ENCODE measurements around the gene GRIK3. TPM values are rescaled to one million over a fixed set of nuclear protein-coding genes. Genes with fewer than 3 reads are reported as not detected.
"Not testable (repeated sequence)": the region's sequence is repeated elsewhere in the genome, so short reads cannot be mapped to it uniquely, and the experiment has no call there.

The GRIK3 gene
- total RNA-seq, 1 experiment from 2014 or later, result 5.5 TPM

GRCh38 chr1:36909946-36910725, 124.2 kb downstream of the GRIK3 start (continued):
- no peak for TF ChIP-seq SMAD3 (CRISPR knock-in tag; IDR thresholded peaks at IDR 0.05; ENCODE audit: borderline replicate concordance)
- no peak for TF ChIP-seq NR1H2 (CRISPR knock-in tag; IDR thresholded peaks at IDR 0.05)
- TF ChIP-seq, protein P1, sequence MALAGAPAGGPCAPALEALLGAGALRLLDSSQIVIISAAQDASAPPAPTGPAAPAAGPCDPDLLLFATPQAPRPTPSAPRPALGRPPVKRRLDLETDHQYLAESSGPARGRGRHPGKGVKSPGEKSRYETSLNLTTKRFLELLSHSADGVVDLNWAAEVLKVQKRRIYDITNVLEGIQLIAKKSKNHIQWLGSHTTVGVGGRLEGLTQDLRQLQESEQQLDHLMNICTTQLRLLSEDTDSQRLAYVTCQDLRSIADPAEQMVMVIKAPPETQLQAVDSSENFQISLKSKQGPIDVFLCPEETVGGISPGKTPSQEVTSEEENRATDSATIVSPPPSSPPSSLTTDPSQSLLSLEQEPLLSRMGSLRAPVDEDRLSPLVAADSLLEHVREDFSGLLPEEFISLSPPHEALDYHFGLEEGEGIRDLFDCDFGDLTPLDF (CRISPR knock-in tag; IDR thresholded peaks at IDR 0.05), result no peak
- TF ChIP-seq ZNF263 (CRISPR knock-in tag; IDR thresholded peaks at IDR 0.05; ENCODE audit: low read depth), result no peak
- no peak for TF ChIP-seq JAZF1 (CRISPR knock-in tag; IDR thresholded peaks at IDR 0.05)
- no peak for TF ChIP-seq TEAD1 (CRISPR knock-in tag; IDR thresholded peaks at IDR 0.05)
- TF ChIP-seq HMGXB4 (CRISPR knock-in tag; IDR thresholded peaks at IDR 0.05), result no peak
- TF ChIP-seq, protein P2, sequence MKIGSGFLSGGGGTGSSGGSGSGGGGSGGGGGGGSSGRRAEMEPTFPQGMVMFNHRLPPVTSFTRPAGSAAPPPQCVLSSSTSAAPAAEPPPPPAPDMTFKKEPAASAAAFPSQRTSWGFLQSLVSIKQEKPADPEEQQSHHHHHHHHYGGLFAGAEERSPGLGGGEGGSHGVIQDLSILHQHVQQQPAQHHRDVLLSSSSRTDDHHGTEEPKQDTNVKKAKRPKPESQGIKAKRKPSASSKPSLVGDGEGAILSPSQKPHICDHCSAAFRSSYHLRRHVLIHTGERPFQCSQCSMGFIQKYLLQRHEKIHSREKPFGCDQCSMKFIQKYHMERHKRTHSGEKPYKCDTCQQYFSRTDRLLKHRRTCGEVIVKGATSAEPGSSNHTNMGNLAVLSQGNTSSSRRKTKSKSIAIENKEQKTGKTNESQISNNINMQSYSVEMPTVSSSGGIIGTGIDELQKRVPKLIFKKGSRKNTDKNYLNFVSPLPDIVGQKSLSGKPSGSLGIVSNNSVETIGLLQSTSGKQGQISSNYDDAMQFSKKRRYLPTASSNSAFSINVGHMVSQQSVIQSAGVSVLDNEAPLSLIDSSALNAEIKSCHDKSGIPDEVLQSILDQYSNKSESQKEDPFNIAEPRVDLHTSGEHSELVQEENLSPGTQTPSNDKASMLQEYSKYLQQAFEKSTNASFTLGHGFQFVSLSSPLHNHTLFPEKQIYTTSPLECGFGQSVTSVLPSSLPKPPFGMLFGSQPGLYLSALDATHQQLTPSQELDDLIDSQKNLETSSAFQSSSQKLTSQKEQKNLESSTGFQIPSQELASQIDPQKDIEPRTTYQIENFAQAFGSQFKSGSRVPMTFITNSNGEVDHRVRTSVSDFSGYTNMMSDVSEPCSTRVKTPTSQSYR (CRISPR knock-in tag; IDR thresholded peaks at IDR 0.05), result no peak
- no peak for TF ChIP-seq ATF1 (CRISPR knock-in tag; IDR thresholded peaks at IDR 0.05)

- DNase-seq (ENCODE audit: low spot score); CTCF ChIA-PET; ATAC-seq; H3K27me3 Mint-ChIP-seq (ENCODE audit: low read depth); POLR2A ChIA-PET; H3K27ac Mint-ChIP-seq; H3K4me3 Mint-ChIP-seq; H3K9me3 Mint-ChIP-seq; H3K36me3 Mint-ChIP-seq: not testable (repeated sequence)
- peaks cover 16% of the 10 kb centered on the region for H3K4me1 Mint-ChIP-seq
Measured at GRCh38 chr1:36909359-36909758, 125.0 kb downstream of the GRIK3 start.

- Mint-ChIP-seq H3K4me3 (no peak overlapping the region), H3K36me3 (no peaks in the 10 kb centered on the region), H3K27me3 (ENCODE audit: low read depth) (no peaks in the 10 kb centered on the region), H3K27ac (no peak overlapping the region), H3K9me3 (no peaks in the 10 kb centered on the region), H3K4me1 (0 out of 2 replicates have a peak, but pooled peaks cover 6% of the 10 kb centered on the region)
- ChIA-PET CTCF (no interaction called here), POLR2A (no interaction called here)
- DNase-seq (ENCODE audit: low spot score), result no peak
- ATAC-seq, result no peak
- TF ChIP-seq NFE2L1 (CRISPR knock-in tag; IDR thresholded peaks at IDR 0.05), result no peak
- TF ChIP-seq PRRX2 (CRISPR knock-in tag; IDR thresholded peaks at IDR 0.05), result no peak
- TF ChIP-seq TCF7 (CRISPR knock-in tag; IDR thresholded peaks at IDR 0.05; ENCODE audit: low read depth), result no peak
- TF ChIP-seq SMAD4 (CRISPR knock-in tag; IDR thresholded peaks at IDR 0.05), result no peak
- no peak for TF ChIP-seq ZNF425 (CRISPR knock-in tag; conservative IDR thresholded peaks at IDR 0.05)
- no peak for TF ChIP-seq ZNF121 (CRISPR knock-in tag; IDR thresholded peaks at IDR 0.05)
- no peak for TF ChIP-seq MXD4 (CRISPR knock-in tag; IDR thresholded peaks at IDR 0.05; ENCODE audit: borderline replicate concordance)
- TF ChIP-seq, protein P3, sequence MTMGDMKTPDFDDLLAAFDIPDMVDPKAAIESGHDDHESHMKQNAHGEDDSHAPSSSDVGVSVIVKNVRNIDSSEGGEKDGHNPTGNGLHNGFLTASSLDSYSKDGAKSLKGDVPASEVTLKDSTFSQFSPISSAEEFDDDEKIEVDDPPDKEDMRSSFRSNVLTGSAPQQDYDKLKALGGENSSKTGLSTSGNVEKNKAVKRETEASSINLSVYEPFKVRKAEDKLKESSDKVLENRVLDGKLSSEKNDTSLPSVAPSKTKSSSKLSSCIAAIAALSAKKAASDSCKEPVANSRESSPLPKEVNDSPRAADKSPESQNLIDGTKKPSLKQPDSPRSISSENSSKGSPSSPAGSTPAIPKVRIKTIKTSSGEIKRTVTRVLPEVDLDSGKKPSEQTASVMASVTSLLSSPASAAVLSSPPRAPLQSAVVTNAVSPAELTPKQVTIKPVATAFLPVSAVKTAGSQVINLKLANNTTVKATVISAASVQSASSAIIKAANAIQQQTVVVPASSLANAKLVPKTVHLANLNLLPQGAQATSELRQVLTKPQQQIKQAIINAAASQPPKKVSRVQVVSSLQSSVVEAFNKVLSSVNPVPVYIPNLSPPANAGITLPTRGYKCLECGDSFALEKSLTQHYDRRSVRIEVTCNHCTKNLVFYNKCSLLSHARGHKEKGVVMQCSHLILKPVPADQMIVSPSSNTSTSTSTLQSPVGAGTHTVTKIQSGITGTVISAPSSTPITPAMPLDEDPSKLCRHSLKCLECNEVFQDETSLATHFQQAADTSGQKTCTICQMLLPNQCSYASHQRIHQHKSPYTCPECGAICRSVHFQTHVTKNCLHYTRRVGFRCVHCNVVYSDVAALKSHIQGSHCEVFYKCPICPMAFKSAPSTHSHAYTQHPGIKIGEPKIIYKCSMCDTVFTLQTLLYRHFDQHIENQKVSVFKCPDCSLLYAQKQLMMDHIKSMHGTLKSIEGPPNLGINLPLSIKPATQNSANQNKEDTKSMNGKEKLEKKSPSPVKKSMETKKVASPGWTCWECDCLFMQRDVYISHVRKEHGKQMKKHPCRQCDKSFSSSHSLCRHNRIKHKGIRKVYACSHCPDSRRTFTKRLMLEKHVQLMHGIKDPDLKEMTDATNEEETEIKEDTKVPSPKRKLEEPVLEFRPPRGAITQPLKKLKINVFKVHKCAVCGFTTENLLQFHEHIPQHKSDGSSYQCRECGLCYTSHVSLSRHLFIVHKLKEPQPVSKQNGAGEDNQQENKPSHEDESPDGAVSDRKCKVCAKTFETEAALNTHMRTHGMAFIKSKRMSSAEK (CRISPR knock-in tag; IDR thresholded peaks at IDR 0.05; ENCODE audit: borderline replicate concordance), result no peak
- TF ChIP-seq ZNF263 (CRISPR knock-in tag; IDR thresholded peaks at IDR 0.05; ENCODE audit: low read depth), result no peak
- no peak for TF ChIP-seq ZNF671 (CRISPR knock-in tag; IDR thresholded peaks at IDR 0.05)
- TF ChIP-seq, protein P4, sequence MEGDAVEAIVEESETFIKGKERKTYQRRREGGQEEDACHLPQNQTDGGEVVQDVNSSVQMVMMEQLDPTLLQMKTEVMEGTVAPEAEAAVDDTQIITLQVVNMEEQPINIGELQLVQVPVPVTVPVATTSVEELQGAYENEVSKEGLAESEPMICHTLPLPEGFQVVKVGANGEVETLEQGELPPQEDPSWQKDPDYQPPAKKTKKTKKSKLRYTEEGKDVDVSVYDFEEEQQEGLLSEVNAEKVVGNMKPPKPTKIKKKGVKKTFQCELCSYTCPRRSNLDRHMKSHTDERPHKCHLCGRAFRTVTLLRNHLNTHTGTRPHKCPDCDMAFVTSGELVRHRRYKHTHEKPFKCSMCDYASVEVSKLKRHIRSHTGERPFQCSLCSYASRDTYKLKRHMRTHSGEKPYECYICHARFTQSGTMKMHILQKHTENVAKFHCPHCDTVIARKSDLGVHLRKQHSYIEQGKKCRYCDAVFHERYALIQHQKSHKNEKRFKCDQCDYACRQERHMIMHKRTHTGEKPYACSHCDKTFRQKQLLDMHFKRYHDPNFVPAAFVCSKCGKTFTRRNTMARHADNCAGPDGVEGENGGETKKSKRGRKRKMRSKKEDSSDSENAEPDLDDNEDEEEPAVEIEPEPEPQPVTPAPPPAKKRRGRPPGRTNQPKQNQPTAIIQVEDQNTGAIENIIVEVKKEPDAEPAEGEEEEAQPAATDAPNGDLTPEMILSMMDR (IDR thresholded peaks at IDR 0.05), result no peak
Measured at GRCh38 chr1:36908096-36908495, 126.2 kb downstream of the GRIK3 start.

All from WTC11 (cell line).